CD14-positive monocyte (primary cell): ENCODE measurements around the gene C11orf86. TPM values are rescaled to one million over a fixed set of nuclear protein-coding genes. Genes with fewer than 3 reads are reported as not detected.

Experiments
- DNase-seq, 3 donors: peaks; one replicate each; pipeline ENCODE4 v3.0.0-alpha.2; 2011 to 2022
- H2AFZ ChIP-seq: 2 replicates; pipeline ENCODE4 v1.6.0; 2012; ENCODE audit warnings: mild to moderate bottlenecking, low read depth, low read length, inconsistent platforms; ENCODE audit not compliant: insufficient read depth, poor library complexity, severe bottlenecking
- H3K27ac ChIP-seq, 2 donors: 1 replicate in 1 of 2; 2 replicates in 1 of 2; pipeline ENCODE4 v1.5.1; 2012 to 2013; ENCODE audit warnings: low read length in 2 of 2, control low read depth in 1 of 2, inconsistent platforms in 1 of 2, low read depth in 1 of 2, mild to moderate bottlenecking in 1 of 2
- H3K27me3 ChIP-seq, 2 donors: one replicate each; pipeline versions ENCODE4 v1.6.0 to v1.6.1; 2011 to 2013; ENCODE audit warnings: low read length in 2 of 2; ENCODE audit not compliant: control insufficient read depth in 2 of 2, insufficient read depth in 2 of 2
- H3K36me3 ChIP-seq, 2 donors: replicated peaks in 1 of 2; 1 replicate in 1 of 2; 2 replicates in 1 of 2; pipeline versions ENCODE4 v1.5.1 to v1.6.1; 2012 to 2013; ENCODE audit warnings: low read length in 2 of 2, control low read depth in 1 of 2, inconsistent platforms in 1 of 2, mild to moderate bottlenecking in 1 of 2; ENCODE audit not compliant: insufficient read depth in 2 of 2, control insufficient read depth in 1 of 2
- H3K4me1 ChIP-seq, 2 donors: 1 replicate in 1 of 2; 2 replicates in 1 of 2; pipeline versions ENCODE4 v1.5.1 to v1.6.1; 2012 to 2013; ENCODE audit warnings: low read length in 2 of 2, control low read depth in 1 of 2, inconsistent platforms in 1 of 2, mild to moderate bottlenecking in 1 of 2, moderate library complexity in 1 of 2; ENCODE audit not compliant: insufficient read depth in 2 of 2, control insufficient read depth in 1 of 2
- H3K4me2 ChIP-seq: replicated peaks from 2 replicates; pipeline ENCODE3; 2012; ENCODE audit warnings: low read length, moderate library complexity, mild to moderate bottlenecking; ENCODE audit not compliant: poor library complexity, severe bottlenecking; ENCODE audit errors: extremely low read depth
- H3K4me3 ChIP-seq, 3 experiments: fragments of 200-600 bp in 1 of 3; sonication (generic) in 1 of 3; replicated peaks in 1 of 3; 1 replicate in 2 of 3; 2 replicates in 1 of 3; pipeline ENCODE4 v1.5.1; 2011 to 2013; ENCODE audit warnings: low read length in 3 of 3, mild to moderate bottlenecking in 3 of 3, control low read depth in 2 of 3, low read depth in 2 of 3, inconsistent platforms in 1 of 3, moderate library complexity in 1 of 3
- H3K79me2 ChIP-seq: 2 replicates; pipeline ENCODE4 v1.6.0; 2012; ENCODE audit warnings: mild to moderate bottlenecking, control low read depth, inconsistent platforms, low read length, moderate library complexity; ENCODE audit not compliant: insufficient read depth
- H3K9ac ChIP-seq: 2 replicates; pipeline ENCODE4 v1.6.0; 2017; ENCODE audit warnings: low read length, mild to moderate bottlenecking; ENCODE audit not compliant: insufficient read depth, poor library complexity, severe bottlenecking
- H3K9me3 ChIP-seq, 2 donors: replicated peaks in 1 of 2; 1 replicate in 1 of 2; 2 replicates in 1 of 2; pipeline versions ENCODE4 v1.5.1 to v1.6.1; 2012 to 2013; ENCODE audit warnings: low read length in 2 of 2, control low read depth in 1 of 2; ENCODE audit not compliant: control insufficient read depth in 1 of 2, insufficient read depth in 1 of 2
- H4K20me1 ChIP-seq: 2 replicates; pipeline ENCODE4 v1.6.0; 2012; ENCODE audit warnings: mild to moderate bottlenecking, low read length, control low read depth, moderate library complexity; ENCODE audit not compliant: insufficient read depth
- H3K27ac Mint-ChIP-seq, 7 donors: one replicate each; pipeline ENCODE4 v1.8.0; 2020; ENCODE audit warnings: mild to moderate bottlenecking in 7 of 7, mixed read lengths in 7 of 7, moderate library complexity in 6 of 7, inconsistent platforms in 2 of 7
- H3K27me3 Mint-ChIP-seq, 3 donors: one replicate each; pipeline ENCODE4 v1.8.0; 2021 to 2022; ENCODE audit warnings: low read depth in 3 of 3, mild to moderate bottlenecking in 3 of 3, mixed read lengths in 3 of 3, moderate library complexity in 3 of 3, inconsistent platforms in 1 of 3
- H3K36me3 Mint-ChIP-seq, 2 donors: one replicate each; pipeline ENCODE4 v1.8.0; 2020; ENCODE audit warnings: mixed read lengths in 2 of 2, inconsistent platforms in 1 of 2, mild to moderate bottlenecking in 1 of 2
- H3K4me1 Mint-ChIP-seq: one replicate; pipeline ENCODE4 v1.8.0; 2020; ENCODE audit warnings: mild to moderate bottlenecking, mixed read lengths
- H3K4me3 Mint-ChIP-seq, 2 donors: one replicate each; pipeline ENCODE4 v1.8.0; 2020; ENCODE audit warnings: mild to moderate bottlenecking in 2 of 2, mixed read lengths in 2 of 2, moderate library complexity in 1 of 2
- H3K9me3 Mint-ChIP-seq, 7 donors: one replicate each; pipeline ENCODE4 v1.8.0; 2020 to 2022; ENCODE audit warnings: mixed read lengths in 7 of 7, mild to moderate bottlenecking in 6 of 7, moderate library complexity in 6 of 7, inconsistent platforms in 2 of 7
- CTCF ChIP-seq: fragments of 200-600 bp; IDR thresholded peaks from one replicate; pipeline ENCODE4 v1.8.0; 2022; ENCODE audit warnings: antibody characterized with exemption, mild to moderate bottlenecking
- WGBS: methylation state at CpG from one replicate; pipeline ENCODE4 v1.1.5; 2013; ENCODE audit warnings: missing lambda C conversion rate; ENCODE audit not compliant: insufficient coverage; 5-methylcytosine and 5-hydroxymethylcytosine counted together
- intact Hi-C, 2 donors: fragments of 100-400 bp; cut with micrococcal nuclease; formaldehyde crosslinking; loops; one replicate each; pipeline versions ENCODE4 v1.15.0 to v1.15.1; 2023
- polyA plus RNA-seq, 3 donors: library from polyadenylated mRNA; depleted of rRNA in 1 of 3; unstranded in 2 of 3; stranded (reverse) in 1 of 3; fragments of 300-500 nt in 2 of 3; fragments of >200 nt in 1 of 3; fragmentation: Illumina TruSeq in 2 of 3; gene quantifications; 1 replicate in 2 of 3; 2 replicates in 1 of 3; pipeline ENCODE4 v1.2.3, GENCODE V29; 2012 to 2021

C11orf86 gene
- polyA plus RNA-seq, 3 donors: not detected

- Mint-ChIP-seq H3K4me1 (no peaks in the 10 kb centered on the region), H3K27me3 (peaks cover 8 to 39% (median 30%) of the 10 kb centered on the region in 3 donors), H3K36me3 (no peaks in the 10 kb centered on the region), H3K27ac (peak overlapping the region in 1 of 7 donors; percentile 37), H3K9me3 (no peaks in the 10 kb centered on the region), H3K4me3 (no peak overlapping the region)
- Histone ChIP-seq H3K4me1 (no peaks in the 10 kb centered on the region), H3K79me2 (no peaks in the 10 kb centered on the region), H3K27ac (no peak overlapping the region), H3K4me3 (no peak overlapping the region), H3K36me3 (no peaks in the 10 kb centered on the region), H4K20me1 (no peaks in the 10 kb centered on the region), H2AFZ (no peak overlapping the region), H3K9me3 (no peaks in the 10 kb centered on the region), H3K27me3 (peaks cover 0 to 2% of the 10 kb centered on the region in 2 donors), H3K9ac (no peak overlapping the region), H3K4me2 (no peak overlapping the region)
- intact Hi-C loops: no loop called here
- DNase-seq: no peak
- no peak for TF ChIP-seq CTCF
- 82% methylated on average over 5 of the region's 8 CpGs for WGBS
Observed at GRCh38 chr11:66996609-66997273, 21.6 kb downstream of the C11orf86 start.

- Histone ChIP-seq H3K27ac (no peak overlapping the region), H3K9me3 (no peaks in the 10 kb centered on the region), H3K4me1 (no peaks in the 10 kb centered on the region), H3K36me3 (no peaks in the 10 kb centered on the region), H3K27me3 (no peaks in the 10 kb centered on the region), H3K79me2 (no peaks in the 10 kb centered on the region), H3K4me3 (no peak overlapping the region), H3K4me2 (no peak overlapping the region), H2AFZ (no peak overlapping the region), H3K9ac (no peak overlapping the region), H4K20me1 (no peaks in the 10 kb centered on the region)
- no peak for DNase-seq
- TF ChIP-seq CTCF: no peak
- no CpG with 5 or more reads among the region's 7 CpGs for WGBS
- H3K36me3 Mint-ChIP-seq: no peaks in the 10 kb centered on the region
- intact Hi-C loops: no loop called here
- no peaks in the 10 kb centered on the region for H3K9me3 Mint-ChIP-seq
- no peak overlapping the region for H3K27ac Mint-ChIP-seq
- peaks cover 12 to 31% (median 25%) of the 10 kb centered on the region in 3 donors for H3K27me3 Mint-ChIP-seq
- no peak overlapping the region for H3K4me3 Mint-ChIP-seq
- no peaks in the 10 kb centered on the region for H3K4me1 Mint-ChIP-seq
Observed at GRCh38 chr11:66999555-66999954, 24.5 kb downstream of the C11orf86 start.
